Endothelial cell of umbilical vein (primary cell): ENCODE data around the gene SH3YL1. TPM values are rescaled to one million over a fixed set of nuclear protein-coding genes. Genes with fewer than 3 reads are reported as not detected.

Experiments
- BruUV-seq: library from RNA; stranded (reverse); fragments of 400-500 nt; replicated peaks from 2 replicates; lab custom pipeline; 2021; lab: Mats Ljungman, UMichigan
- CTCF ChIA-PET: fragments of 300-600, 350-600 bp; sonication (Branson Sonifier 250); formaldehyde crosslinking; loops from one replicate; lab custom pipeline; 2021; ENCODE audit warnings: antibody characterized with exemption, inconsistent platforms; lab: Charles Lee
- POLR2A ChIA-PET: fragments of 300-600, 350-600 bp; sonication (Branson Sonifier 250); formaldehyde crosslinking; loops from one replicate; lab custom pipeline; 2021; ENCODE audit warnings: antibody characterized with exemption, inconsistent platforms; lab: Charles Lee
- DNase-seq: peaks from one replicate; pipeline ENCODE4 v3.0.0-alpha.2; 2011; ENCODE audit warnings: low read depth, low spot score
- FAIRE-seq: peaks from 2 replicates; lab custom pipeline; 2011; peaks lifted over from hg19 to GRCh38; lab: Jason Lieb, UNC
- H2AFZ ChIP-seq: 2 replicates; pipeline ENCODE4 v1.6.0; 2012; ENCODE audit warnings: low read depth, low read length, control low read depth, inconsistent platforms
- H3K27ac ChIP-seq: 2 replicates; pipeline ENCODE4 v1.5.1; 2011; ENCODE audit warnings: low read depth, mild to moderate bottlenecking, control low read depth, low read length, moderate library complexity; ENCODE audit not compliant: insufficient read depth
- H3K27me3 ChIP-seq, 2 experiments: 2 replicates each; pipeline versions ENCODE4 v1.6.0 to v1.6.1; 2011; ENCODE audit warnings: low read length in 2 of 2, mixed read lengths in 1 of 2; ENCODE audit not compliant: control insufficient read depth in 2 of 2, insufficient read depth in 2 of 2
- H3K36me3 ChIP-seq, 2 experiments: 2 replicates in 1 of 2; 3 replicates in 1 of 2; pipeline ENCODE4 v1.5.1; 2011; ENCODE audit warnings: low read length in 2 of 2, mild to moderate bottlenecking in 1 of 2, moderate library complexity in 1 of 2; ENCODE audit not compliant: control insufficient read depth in 2 of 2, insufficient read depth in 2 of 2; ENCODE audit errors: extremely low read depth in 1 of 2
- H3K4me1 ChIP-seq: 3 replicates; pipeline ENCODE4 v1.5.1; 2011; ENCODE audit warnings: mild to moderate bottlenecking, low read length; ENCODE audit not compliant: control insufficient read depth, insufficient read depth; ENCODE audit errors: extremely low read depth
- H3K4me2 ChIP-seq: 2 replicates; pipeline ENCODE4 v1.6.1; 2011; ENCODE audit warnings: low read length, control low read depth, mixed read lengths; ENCODE audit not compliant: insufficient read depth
- H3K4me3 ChIP-seq, 3 experiments: fragments of 200-600 bp in 1 of 3; sonication (generic), shearing (Covaris generic) in 1 of 3; replicated peaks in 1 of 3; 2 replicates each; pipeline ENCODE4 v1.5.1; 2011 to 2016; ENCODE audit warnings: control low read depth in 3 of 3, low read length in 3 of 3, mild to moderate bottlenecking in 2 of 3, inconsistent platforms in 1 of 3, low read depth in 1 of 3, moderate library complexity in 1 of 3; ENCODE audit not compliant: insufficient read depth in 1 of 3
- H3K79me2 ChIP-seq: 2 replicates; pipeline ENCODE4 v1.6.0; 2012; ENCODE audit warnings: low read length, inconsistent platforms; ENCODE audit not compliant: control insufficient read depth, insufficient read depth
- H3K9ac ChIP-seq: replicated peaks from 2 replicates; pipeline ENCODE3; 2011; ENCODE audit warnings: low read length, control low read depth; ENCODE audit not compliant: insufficient read depth; ENCODE audit errors: extremely low read depth
- H3K9me1 ChIP-seq: replicated peaks from 3 replicates; pipeline ENCODE4 v1.6.0; 2011; ENCODE audit warnings: mild to moderate bottlenecking, low read length; ENCODE audit not compliant: control insufficient read depth, insufficient read depth; ENCODE audit errors: extremely low read depth
- H3K9me3 ChIP-seq: replicated peaks from 2 replicates; pipeline ENCODE4 v1.5.1; 2012; ENCODE audit warnings: low read length, inconsistent platforms; ENCODE audit not compliant: control insufficient read depth, insufficient read depth
- H4K20me1 ChIP-seq: replicated peaks from 2 replicates; pipeline ENCODE3; 2011; ENCODE audit warnings: mild to moderate bottlenecking, low read length; ENCODE audit not compliant: control insufficient read depth, insufficient read depth; ENCODE audit errors: extremely low read depth
- EZH2 ChIP-seq: IDR thresholded peaks from 2 replicates; pipeline ENCODE4 v1.6.1; 2012; ENCODE audit warnings: borderline replicate concordance, low read depth, mild to moderate bottlenecking, moderate library complexity, low read length, inconsistent platforms; ENCODE audit not compliant: severe bottlenecking
- FOS ChIP-seq: IDR thresholded peaks from 2 replicates; pipeline ENCODE4 v1.6.1; 2011; ENCODE audit warnings: mild to moderate bottlenecking, low read length, moderate library complexity, borderline replicate concordance; ENCODE audit not compliant: insufficient read depth
- GATA2 ChIP-seq: IDR thresholded peaks from 2 replicates; pipeline ENCODE4 v1.7.0; 2011; ENCODE audit warnings: low read depth, mild to moderate bottlenecking, moderate library complexity, mixed read lengths, low read length; ENCODE audit not compliant: insufficient read length, insufficient read depth
- JUN ChIP-seq: IDR thresholded peaks from 2 replicates; pipeline ENCODE4 v1.6.1; 2011; ENCODE audit warnings: borderline replicate concordance, low read depth; ENCODE audit not compliant: insufficient read length, insufficient read depth
- MYC ChIP-seq: IDR thresholded peaks from one replicate; pipeline ENCODE4 v1.6.1; 2011; ENCODE audit warnings: mild to moderate bottlenecking, low read depth, low read length
- POLR2A ChIP-seq: IDR thresholded peaks from 2 replicates; pipeline ENCODE4 v1.6.1; 2012; ENCODE audit warnings: low read depth, mild to moderate bottlenecking, control low read depth, low read length
- POLR2AphosphoS5 ChIP-seq: IDR thresholded peaks from 2 replicates; pipeline ENCODE4 v1.6.1; 2012; ENCODE audit warnings: low read depth, mild to moderate bottlenecking, control low read depth, low read length, moderate library complexity; ENCODE audit not compliant: insufficient read depth
- dilution Hi-C: fragments of 300-500 bp; cut with MboI; formaldehyde crosslinking; loops from one replicate; pipeline ENCODE4 v1.15.0; 2019; ENCODE audit warnings: low sequenced_read_pairs; ENCODE audit not compliant: extremely low pct_ligation_motif_present
- intact Hi-C: fragments of 100-400 bp; cut with micrococcal nuclease; formaldehyde crosslinking; loops from one replicate; pipeline ENCODE4 v1.10.0; 2022
- polyA plus RNA-seq, 4 experiments: library from polyadenylated mRNA; depleted of rRNA in 3 of 4; stranded (reverse) in 3 of 4; unstranded in 1 of 4; fragments of >200 nt; gene quantifications; 2 replicates each; pipeline versions ENCODE4 v1.2.1 to v1.2.3, GENCODE V29; 2011 to 2012; ENCODE audit warnings: missing spikeins in 1 of 4
- total RNA-seq: library from RNA; stranded (reverse); gene quantifications from 2 replicates; pipeline ENCODE4 v1.2.3, GENCODE V29; 2021
- TF ChIP-seq, protein P1 (sequence below), 2 donors: IDR thresholded peaks; 1 replicate in 1 of 2; 2 replicates in 1 of 2; pipeline ENCODE4 v1.5.1; 2011; ENCODE audit warnings: low read length in 2 of 2, mild to moderate bottlenecking in 2 of 2, moderate library complexity in 2 of 2, control low read depth in 1 of 2, inconsistent platforms in 1 of 2, low read depth in 1 of 2; ENCODE audit not compliant: insufficient read depth in 1 of 2; ENCODE audit errors: extremely low read depth in 1 of 2
- TF ChIP-seq, protein P2 (sequence below): IDR thresholded peaks from 2 replicates; pipeline ENCODE4 v1.6.1; 2011; ENCODE audit not compliant: insufficient read depth, insufficient read length

The SH3YL1 gene
- total and polyA plus RNA-seq, 2 donors (not counting 3 experiments of a cell fraction or from before 2014, with no cell fraction given) = 12.5 to 22.4 TPM

DNA sequence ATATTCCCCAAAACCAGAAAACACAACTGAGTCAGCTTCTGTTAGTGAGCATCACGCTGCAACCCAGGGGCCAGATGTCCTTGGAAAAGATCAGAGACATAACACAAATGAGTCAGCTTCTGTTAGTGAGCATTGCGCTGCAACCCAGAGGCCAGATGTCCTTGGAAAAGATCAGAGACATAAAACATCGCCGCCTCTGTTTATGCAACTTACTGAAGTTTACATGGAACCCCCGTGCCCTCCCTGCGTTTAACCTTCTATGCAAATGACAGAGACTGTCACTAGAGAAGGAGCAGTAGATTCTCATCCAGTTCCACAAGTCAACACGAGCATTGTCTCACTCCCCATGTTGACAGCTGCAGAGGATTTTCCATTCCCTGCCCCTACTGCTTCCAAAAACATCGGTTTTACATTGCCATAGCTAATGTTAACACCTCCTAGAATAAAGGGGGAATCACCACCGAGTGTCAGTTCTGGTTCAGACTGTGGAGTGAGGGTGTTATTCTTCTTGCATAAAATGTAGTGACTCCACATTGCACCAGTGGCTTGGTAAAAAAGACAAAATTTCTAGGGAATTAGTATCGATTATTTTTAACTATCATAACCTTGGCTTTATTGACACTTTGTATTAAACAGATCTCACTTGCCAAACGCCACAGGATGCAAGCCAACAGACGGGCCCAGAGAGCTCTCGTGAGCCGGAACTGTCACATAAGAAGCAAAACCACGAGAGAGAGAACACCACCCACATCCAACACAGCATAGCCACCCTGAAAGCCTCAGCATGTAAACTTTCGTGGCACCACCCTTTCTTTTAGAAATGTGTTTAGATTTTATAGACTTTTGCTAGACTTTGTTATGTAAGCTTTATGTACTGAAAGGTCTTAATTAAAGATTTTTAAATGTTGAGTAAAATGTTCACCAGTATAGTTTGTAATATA lies 87.7 kb downstream of the SH3YL1 start:
- Histone ChIP-seq H3K27me3 (no peaks in the 10 kb centered on the region), H3K27ac (no peak overlapping the region), H3K4me2 (no peak overlapping the region), H3K4me3 (no peak overlapping the region), H3K36me3 (no peaks in the 10 kb centered on the region), H3K9me1 (no peaks in the 10 kb centered on the region), H3K4me1 (no peaks in the 10 kb centered on the region), H3K9me3 (peaks cover under 1% of the 10 kb centered on the region), H2AFZ (no peak overlapping the region), H4K20me1 (no peaks in the 10 kb centered on the region), H3K9ac (no peak overlapping the region), H3K79me2 (no peaks in the 10 kb centered on the region)
- ChIA-PET POLR2A (no interaction called here), CTCF (no interaction called here)
- DNase-seq (no peak), FAIRE-seq (no peak)
- no peak for TF ChIP-seq EZH2
- TF ChIP-seq, protein P1, sequence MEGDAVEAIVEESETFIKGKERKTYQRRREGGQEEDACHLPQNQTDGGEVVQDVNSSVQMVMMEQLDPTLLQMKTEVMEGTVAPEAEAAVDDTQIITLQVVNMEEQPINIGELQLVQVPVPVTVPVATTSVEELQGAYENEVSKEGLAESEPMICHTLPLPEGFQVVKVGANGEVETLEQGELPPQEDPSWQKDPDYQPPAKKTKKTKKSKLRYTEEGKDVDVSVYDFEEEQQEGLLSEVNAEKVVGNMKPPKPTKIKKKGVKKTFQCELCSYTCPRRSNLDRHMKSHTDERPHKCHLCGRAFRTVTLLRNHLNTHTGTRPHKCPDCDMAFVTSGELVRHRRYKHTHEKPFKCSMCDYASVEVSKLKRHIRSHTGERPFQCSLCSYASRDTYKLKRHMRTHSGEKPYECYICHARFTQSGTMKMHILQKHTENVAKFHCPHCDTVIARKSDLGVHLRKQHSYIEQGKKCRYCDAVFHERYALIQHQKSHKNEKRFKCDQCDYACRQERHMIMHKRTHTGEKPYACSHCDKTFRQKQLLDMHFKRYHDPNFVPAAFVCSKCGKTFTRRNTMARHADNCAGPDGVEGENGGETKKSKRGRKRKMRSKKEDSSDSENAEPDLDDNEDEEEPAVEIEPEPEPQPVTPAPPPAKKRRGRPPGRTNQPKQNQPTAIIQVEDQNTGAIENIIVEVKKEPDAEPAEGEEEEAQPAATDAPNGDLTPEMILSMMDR (IDR thresholded peaks at IDR 0.05; ENCODE audit: extremely low read depth in 1 of 2, insufficient read depth in 1 of 2, low read depth in 1 of 2, low read length in 2 of 2) = no peak
- TF ChIP-seq MYC = no peak
- no peak for TF ChIP-seq FOS
- TF ChIP-seq POLR2AphosphoS5 = no peak
- TF ChIP-seq JUN = no peak
- TF ChIP-seq GATA2 = no peak
- no peak for TF ChIP-seq POLR2A
- TF ChIP-seq, protein P2, sequence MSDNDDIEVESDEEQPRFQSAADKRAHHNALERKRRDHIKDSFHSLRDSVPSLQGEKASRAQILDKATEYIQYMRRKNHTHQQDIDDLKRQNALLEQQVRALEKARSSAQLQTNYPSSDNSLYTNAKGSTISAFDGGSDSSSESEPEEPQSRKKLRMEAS = no peak
- BruUV-seq = no TSS peak
- intact Hi-C loops (no loop called here), dilution Hi-C loops (no loop called here)
